Measurements from ENCODE around the gene DTWD2. TPM values are rescaled to one million over a fixed set of nuclear protein-coding genes. Genes with fewer than 3 reads are reported as not detected.

DTWD2 gene
- total RNA-seq, 5 donors from 2014 or later (not counting 1 experiment from before 2014, with no cell fraction given): 3.0 to 4.4 (median 3.2) TPM

GRCh38 chr5:118931564-118931963, 56.8 kb downstream of the DTWD2 start:
- POLR2A ChIA-PET: interaction anchor here in 1 of 2 donors (0.6 kb wide), 2 partner anchors 559 to 1065 kb away, joined by 7 read pairs; no protein-coding TSS in a partner anchor

GRCh38 chr5:118924006-118924389, 64.3 kb downstream of the DTWD2 start:
- Mint-ChIP-seq H3K36me3 (peaks cover 32% of the 10 kb centered on the region), H3K27me3 (no peaks in the 10 kb centered on the region), H3K9me3 (no peaks in the 10 kb centered on the region), H3K27ac (no peak overlapping the region), H3K4me3 (no peak overlapping the region), H3K4me1 (no peaks in the 10 kb centered on the region)
- Histone ChIP-seq H3K9me3 (no peaks in the 10 kb centered on the region), H3K4me3 (ENCODE audit: control insufficient read depth in 1 of 2, extremely low read depth in 1 of 2, low read length in 1 of 2) (no peak overlapping the region), H3K4me1 (ENCODE audit: control insufficient read depth in 1 of 2, extremely low read depth in 1 of 2, insufficient read depth in 2 of 2, low read length in 2 of 2) (no peaks in the 10 kb centered on the region), H3K27me3 (replicated peaks in 1 of 2; ENCODE audit: control insufficient read depth in 2 of 2, extremely low read depth in 1 of 2, insufficient read depth in 2 of 2, low read length in 1 of 2) (no peaks in the 10 kb centered on the region), H3K36me3 (ENCODE audit: control insufficient read depth in 2 of 2, extremely low read depth in 1 of 2, insufficient read depth in 1 of 2, low read length in 1 of 2) (no peaks in the 10 kb centered on the region), H3K27ac (ENCODE audit: low read length) (no peak overlapping the region)
- ChIA-PET POLR2A (no interaction called here), CTCF (no interaction called here)
- ATAC-seq (replicated peaks in 1 of 4): no peak
- 100% methylated on average over 1 of the region's 1 CpG for WGBS (ENCODE audit: insufficient coverage)
- no peak for DNase-seq

More at GRCh38 chr5:118931564-118931963, 56.8 kb downstream of the DTWD2 start:
- Histone ChIP-seq H3K4me1 (ENCODE audit: control insufficient read depth in 1 of 2, extremely low read depth in 1 of 2, insufficient read depth in 2 of 2, low read length in 2 of 2) (no peaks in the 10 kb centered on the region), H3K9me3 (no peaks in the 10 kb centered on the region), H3K27ac (ENCODE audit: low read length) (no peak overlapping the region), H3K4me3 (ENCODE audit: control insufficient read depth in 1 of 2, extremely low read depth in 1 of 2, low read length in 1 of 2) (no peak overlapping the region), H3K36me3 (ENCODE audit: control insufficient read depth in 2 of 2, extremely low read depth in 1 of 2, insufficient read depth in 1 of 2, low read length in 1 of 2) (no peaks in the 10 kb centered on the region), H3K27me3 (replicated peaks in 1 of 2; ENCODE audit: control insufficient read depth in 2 of 2, extremely low read depth in 1 of 2, insufficient read depth in 2 of 2, low read length in 1 of 2) (no peaks in the 10 kb centered on the region)
- Mint-ChIP-seq H3K27me3 (no peaks in the 10 kb centered on the region), H3K36me3 (peaks cover 41% of the 10 kb centered on the region), H3K27ac (no peak overlapping the region), H3K4me3 (no peak overlapping the region), H3K4me1 (no peaks in the 10 kb centered on the region), H3K9me3 (peaks cover 0 to 2% (median 0%) of the 10 kb centered on the region in 3 donors)
- ATAC-seq (replicated peaks in 1 of 4): no peak
- CTCF ChIA-PET: interaction anchor here in 1 of 2 donors (0.7 kb wide), 1 partner anchor 12 kb away, joined by 5 read pairs; no protein-coding TSS in a partner anchor
- DNase-seq: no peak
- no CpG with 5 or more reads among the region's 1 CpG for WGBS (ENCODE audit: insufficient coverage)

- Mint-ChIP-seq H3K4me1 (no peaks in the 10 kb centered on the region), H3K4me3 (no peak overlapping the region), H3K9me3 (no peaks in the 10 kb centered on the region), H3K27ac (no peak overlapping the region), H3K36me3 (peaks cover 34% of the 10 kb centered on the region), H3K27me3 (no peaks in the 10 kb centered on the region)
- Histone ChIP-seq H3K27ac (ENCODE audit: low read length) (no peak overlapping the region), H3K4me3 (ENCODE audit: control insufficient read depth in 1 of 2, extremely low read depth in 1 of 2, low read length in 1 of 2) (no peak overlapping the region), H3K4me1 (ENCODE audit: control insufficient read depth in 1 of 2, extremely low read depth in 1 of 2, insufficient read depth in 2 of 2, low read length in 2 of 2) (no peaks in the 10 kb centered on the region), H3K9me3 (no peaks in the 10 kb centered on the region), H3K36me3 (ENCODE audit: control insufficient read depth in 2 of 2, extremely low read depth in 1 of 2, insufficient read depth in 1 of 2, low read length in 1 of 2) (no peaks in the 10 kb centered on the region), H3K27me3 (replicated peaks in 1 of 2; ENCODE audit: control insufficient read depth in 2 of 2, extremely low read depth in 1 of 2, insufficient read depth in 2 of 2, low read length in 1 of 2) (no peaks in the 10 kb centered on the region)
- DNase-seq (no peak), ATAC-seq (replicated peaks in 1 of 4) (no peak)
- ChIA-PET CTCF (no interaction called here), POLR2A (no interaction called here)
- WGBS (ENCODE audit: insufficient coverage): 91% methylated on average over 13 of the region's 15 CpGs
These were observed 64.9 kb downstream of the DTWD2 start for GRCh38 chr5:118923295-118924005.

GRCh38 chr5:118921866-118922265, 66.5 kb downstream of the DTWD2 start:
- no peak for ATAC-seq (replicated peaks in 1 of 4)
- no peaks in the 10 kb centered on the region for H3K9me3 Mint-ChIP-seq
- Histone ChIP-seq H3K4me1 (ENCODE audit: control insufficient read depth in 1 of 2, extremely low read depth in 1 of 2, insufficient read depth in 2 of 2, low read length in 2 of 2) (no peaks in the 10 kb centered on the region), H3K4me3 (ENCODE audit: control insufficient read depth in 1 of 2, extremely low read depth in 1 of 2, low read length in 1 of 2) (no peak overlapping the region), H3K36me3 (ENCODE audit: control insufficient read depth in 2 of 2, extremely low read depth in 1 of 2, insufficient read depth in 1 of 2, low read length in 1 of 2) (no peaks in the 10 kb centered on the region), H3K27me3 (replicated peaks in 1 of 2; ENCODE audit: control insufficient read depth in 2 of 2, extremely low read depth in 1 of 2, insufficient read depth in 2 of 2, low read length in 1 of 2) (no peaks in the 10 kb centered on the region), H3K27ac (ENCODE audit: low read length) (no peak overlapping the region), H3K9me3 (no peaks in the 10 kb centered on the region)
- ChIA-PET POLR2A (no interaction called here), CTCF (no interaction called here)
- H3K27me3 Mint-ChIP-seq: no peaks in the 10 kb centered on the region
- H3K36me3 Mint-ChIP-seq: peaks cover 46% of the 10 kb centered on the region
- H3K4me3 Mint-ChIP-seq: no peak overlapping the region
- no peak for DNase-seq
- H3K4me1 Mint-ChIP-seq: no peaks in the 10 kb centered on the region
- no CpG with 5 or more reads among the region's 2 CpGs for WGBS (ENCODE audit: insufficient coverage)
- H3K27ac Mint-ChIP-seq: no peak overlapping the region

- DNase-seq: no peak
- H3K4me3 ChIP-seq (ENCODE audit: control insufficient read depth in 1 of 2, extremely low read depth in 1 of 2, low read length in 1 of 2): no peak overlapping the region
- no peaks in the 10 kb centered on the region for H3K9me3 Mint-ChIP-seq
- WGBS (ENCODE audit: insufficient coverage): no CpG with 5 or more reads among the region's 3 CpGs
- no peaks in the 10 kb centered on the region for H3K4me1 Mint-ChIP-seq
- H3K27me3 ChIP-seq (replicated peaks in 1 of 2; ENCODE audit: control insufficient read depth in 2 of 2, extremely low read depth in 1 of 2, insufficient read depth in 2 of 2, low read length in 1 of 2): no peaks in the 10 kb centered on the region
- H3K36me3 Mint-ChIP-seq: peaks cover 37% of the 10 kb centered on the region
- H3K27me3 Mint-ChIP-seq: no peaks in the 10 kb centered on the region
- no peak overlapping the region for H3K27ac ChIP-seq (ENCODE audit: low read length)
- ChIA-PET POLR2A (no interaction called here), CTCF (interaction anchor here in 1 of 2 donors (0.5 kb wide), 1 partner anchor 13 kb away, joined by 5 read pairs; no protein-coding TSS in a partner anchor)
- no peaks in the 10 kb centered on the region for H3K36me3 ChIP-seq (ENCODE audit: control insufficient read depth in 2 of 2, extremely low read depth in 1 of 2, insufficient read depth in 1 of 2, low read length in 1 of 2)
- no peaks in the 10 kb centered on the region for H3K9me3 ChIP-seq
- no peak for ATAC-seq (replicated peaks in 1 of 4)
- no peak overlapping the region for H3K4me3 Mint-ChIP-seq
- no peak overlapping the region for H3K27ac Mint-ChIP-seq
- H3K4me1 ChIP-seq (ENCODE audit: control insufficient read depth in 1 of 2, extremely low read depth in 1 of 2, insufficient read depth in 2 of 2, low read length in 2 of 2): no peaks in the 10 kb centered on the region
These were observed 69.3 kb downstream of the DTWD2 start for GRCh38 chr5:118919016-118919415.

GRCh38 chr5:118918232-118918631, 70.1 kb downstream of the DTWD2 start:
- ATAC-seq (replicated peaks in 1 of 4): no peak
- POLR2A ChIA-PET: no interaction called here

More at GRCh38 chr5:118918232-118918631, 70.1 kb downstream of the DTWD2 start:
- H3K9me3 Mint-ChIP-seq: no peaks in the 10 kb centered on the region
- 94% methylated on average over 5 of the region's 7 CpGs for WGBS (ENCODE audit: insufficient coverage)
- H3K36me3 Mint-ChIP-seq: peaks cover 32% of the 10 kb centered on the region
- H3K4me1 Mint-ChIP-seq: no peaks in the 10 kb centered on the region
- DNase-seq: no peak
- CTCF ChIA-PET: no interaction called here
- no peaks in the 10 kb centered on the region for H3K27me3 ChIP-seq (replicated peaks in 1 of 2; ENCODE audit: control insufficient read depth in 2 of 2, extremely low read depth in 1 of 2, insufficient read depth in 2 of 2, low read length in 1 of 2)
- H3K4me1 ChIP-seq (ENCODE audit: control insufficient read depth in 1 of 2, extremely low read depth in 1 of 2, insufficient read depth in 2 of 2, low read length in 2 of 2): no peaks in the 10 kb centered on the region
- no peaks in the 10 kb centered on the region for H3K9me3 ChIP-seq
- H3K27ac ChIP-seq (ENCODE audit: low read length): no peak overlapping the region
- no peak overlapping the region for H3K4me3 ChIP-seq (ENCODE audit: control insufficient read depth in 1 of 2, extremely low read depth in 1 of 2, low read length in 1 of 2)
- no peaks in the 10 kb centered on the region for H3K36me3 ChIP-seq (ENCODE audit: control insufficient read depth in 2 of 2, extremely low read depth in 1 of 2, insufficient read depth in 1 of 2, low read length in 1 of 2)
- no peak overlapping the region for H3K4me3 Mint-ChIP-seq
- no peaks in the 10 kb centered on the region for H3K27me3 Mint-ChIP-seq
- H3K27ac Mint-ChIP-seq: no peak overlapping the region

All from T-cell (primary cell).